ENCODE data around the gene MIF4GD. TPM values are rescaled to one million over a fixed set of nuclear protein-coding genes. Genes with fewer than 3 reads are reported as not detected.
A peak's percentile ranks its signal among the peaks of the same experiment; 100 is the strongest.
"Not testable (repeated sequence)": the region's sequence is repeated elsewhere in the genome, so short reads cannot be mapped to it uniquely, and the experiment has no call there.

The MIF4GD gene, protein sequence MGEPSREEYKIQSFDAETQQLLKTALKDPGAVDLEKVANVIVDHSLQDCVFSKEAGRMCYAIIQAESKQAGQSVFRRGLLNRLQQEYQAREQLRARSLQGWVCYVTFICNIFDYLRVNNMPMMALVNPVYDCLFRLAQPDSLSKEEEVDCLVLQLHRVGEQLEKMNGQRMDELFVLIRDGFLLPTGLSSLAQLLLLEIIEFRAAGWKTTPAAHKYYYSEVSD
- 10.5 TPM for polyA plus RNA-seq (2013, experiment 1 of 2; ENCODE audit: insufficient read length)
- polyA plus RNA-seq (2013, experiment 2 of 2; ENCODE audit: insufficient read length) = 10.8 TPM

DNA sequence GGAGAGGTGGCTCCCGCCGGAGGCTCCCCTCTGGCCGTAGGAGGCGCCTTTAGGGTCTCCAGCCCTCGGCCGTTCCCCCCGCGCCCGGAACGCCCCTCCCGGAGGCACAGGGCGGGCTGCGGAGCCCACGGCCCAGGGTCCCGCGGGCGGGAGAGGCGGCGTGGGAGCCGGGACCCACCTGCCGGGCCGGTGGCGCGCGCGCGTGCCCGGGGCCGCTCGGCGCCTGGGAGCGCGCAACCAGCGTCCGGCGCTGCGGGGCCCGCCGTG lies at the start of gene MIF4GD:
TSS of gene MIF4GD (minus strand) at position 266 of the 267 bp plus-strand sequence. CDS start 1,036 bp downstream, outside the sequence.
- no peak for DNase-seq

DNA sequence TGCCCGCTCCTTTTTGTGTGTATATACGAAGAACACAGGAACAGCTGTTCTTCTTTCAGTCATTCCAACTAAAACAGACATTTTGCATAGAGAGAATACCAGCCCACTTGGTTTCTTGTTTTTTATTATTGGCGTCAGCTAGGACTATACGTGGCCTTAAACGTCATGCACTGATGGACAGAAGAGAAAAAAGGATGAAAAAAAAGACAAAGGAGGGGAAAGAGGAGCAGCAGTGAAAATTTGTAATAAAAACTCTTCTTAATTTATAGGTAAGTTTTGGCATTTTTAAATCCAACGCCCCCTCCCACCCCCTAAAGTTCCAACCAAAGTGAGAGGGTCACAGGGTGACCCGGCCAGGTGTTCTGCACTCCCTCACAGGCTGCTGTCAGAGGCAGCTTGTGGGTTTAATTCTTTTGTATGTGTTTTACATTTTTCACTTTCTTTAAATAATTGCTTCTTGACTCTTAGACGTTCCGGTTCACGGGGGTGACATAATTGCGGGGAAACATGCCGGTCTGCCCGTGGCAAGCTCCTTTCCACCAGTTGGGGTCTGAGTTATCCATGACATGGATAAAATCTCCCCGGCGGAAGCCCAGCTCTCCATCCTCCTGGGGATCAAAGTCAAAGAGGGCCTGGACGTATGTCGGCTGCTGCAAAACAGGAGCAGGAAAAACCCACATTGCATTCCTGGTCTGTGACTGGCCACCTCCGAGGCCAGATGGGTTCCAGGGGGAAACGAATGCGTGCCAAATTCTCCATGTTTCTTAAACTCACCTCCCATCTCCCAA lies 49.1 kb upstream of the MIF4GD start:
- peak; percentile 36 for DNase-seq

DNA sequence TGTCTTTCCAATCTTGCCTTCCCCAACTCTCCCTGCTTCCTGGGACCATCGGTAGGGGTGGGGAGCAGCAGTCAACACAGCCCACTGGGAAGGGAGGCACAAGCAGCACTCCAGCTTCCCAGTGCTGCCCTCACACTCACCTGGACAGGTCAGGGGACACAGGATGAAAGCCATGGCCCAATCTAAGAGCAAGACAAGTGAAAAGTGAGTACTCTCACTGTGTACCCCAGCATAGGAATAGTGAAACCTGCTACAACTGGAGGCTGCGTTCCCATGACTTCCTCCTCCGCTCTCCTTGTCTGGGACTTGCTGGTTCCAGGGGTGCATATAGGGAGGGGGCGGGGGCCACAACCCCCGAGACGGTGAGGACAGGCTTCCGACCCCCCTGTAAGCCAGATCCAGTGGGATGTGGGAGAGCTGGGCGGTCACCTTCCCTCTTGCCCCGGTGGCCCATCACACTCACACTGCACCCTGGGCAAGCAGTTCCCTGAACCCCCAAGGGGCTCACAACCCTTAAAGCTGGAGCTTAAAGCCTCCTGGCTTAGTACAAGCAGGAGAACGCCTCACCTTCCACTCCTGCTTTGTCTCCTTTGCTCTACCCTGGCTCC lies 47.7 kb upstream of the MIF4GD start:
- DNase-seq = no peak

- no peak for DNase-seq
Observed at GRCh38 chr17:75318211-75318610, 47.2 kb upstream of the MIF4GD start.

DNA sequence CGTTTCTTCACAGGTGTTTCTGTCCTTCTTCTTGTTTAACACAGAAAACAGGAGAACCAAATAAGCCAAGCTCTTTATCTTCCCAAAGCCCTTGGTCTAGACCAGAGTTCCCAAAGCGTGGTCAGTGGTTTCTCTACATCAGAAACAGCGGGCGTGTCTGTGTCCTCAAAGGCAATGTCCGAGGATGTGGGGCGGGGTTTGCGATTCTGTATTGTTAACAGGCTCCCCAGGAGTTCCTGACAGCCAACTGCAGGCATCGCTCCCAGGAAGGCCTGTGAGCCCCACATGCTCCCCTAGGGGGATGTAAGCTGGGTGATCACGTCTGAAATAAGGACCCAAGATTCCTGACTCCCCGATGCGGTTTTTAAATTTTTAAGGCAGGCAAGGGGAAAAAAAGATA lies 46.6 kb upstream of the MIF4GD start:
- DNase-seq = no peak

GRCh38 chr17:75316253-75316652 lies 45.2 kb upstream of the MIF4GD start:
- DNase-seq = no peak

DNA sequence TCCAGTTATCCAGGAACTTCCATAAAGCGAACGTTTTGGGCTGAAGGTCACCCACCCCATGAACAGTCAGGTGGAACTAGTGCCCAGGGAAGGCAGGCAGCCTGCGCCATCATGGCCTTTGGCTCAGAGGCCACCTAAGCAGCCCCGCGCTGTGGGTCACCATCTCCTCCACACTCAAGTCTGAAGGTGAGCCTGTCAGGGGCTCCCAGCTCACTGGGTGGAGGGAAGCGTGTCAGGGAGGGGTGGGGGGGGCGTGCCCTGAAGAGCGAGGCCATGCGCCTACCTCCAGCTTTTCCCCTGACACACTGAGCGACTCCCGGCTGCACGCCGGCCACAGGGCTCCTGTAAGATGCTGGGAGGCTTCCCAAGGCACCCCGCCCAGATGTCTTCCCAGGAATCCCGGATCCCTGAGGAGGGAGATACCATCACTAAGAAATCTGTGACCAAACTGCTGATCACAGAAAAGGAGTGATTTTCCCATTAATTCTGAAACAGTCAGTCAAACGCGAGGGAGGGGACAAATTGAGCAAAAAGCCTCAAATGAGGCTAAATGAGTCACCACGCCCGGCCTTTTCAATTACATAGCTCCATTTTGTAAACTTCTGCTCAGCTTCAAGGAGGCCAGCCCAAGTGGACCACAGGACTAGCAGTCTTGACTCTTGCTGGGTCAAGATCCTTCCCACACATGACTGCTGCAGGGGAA lies 44.7 kb upstream of the MIF4GD start:
- no peak for DNase-seq

- DNase-seq = no peak
Observed at GRCh38 chr17:75313941-75314551, 43.0 kb upstream of the MIF4GD start.

GRCh38 chr17:75308732-75309629 lies 38.0 kb upstream of the MIF4GD start:
- DNase-seq = no peak

DNA sequence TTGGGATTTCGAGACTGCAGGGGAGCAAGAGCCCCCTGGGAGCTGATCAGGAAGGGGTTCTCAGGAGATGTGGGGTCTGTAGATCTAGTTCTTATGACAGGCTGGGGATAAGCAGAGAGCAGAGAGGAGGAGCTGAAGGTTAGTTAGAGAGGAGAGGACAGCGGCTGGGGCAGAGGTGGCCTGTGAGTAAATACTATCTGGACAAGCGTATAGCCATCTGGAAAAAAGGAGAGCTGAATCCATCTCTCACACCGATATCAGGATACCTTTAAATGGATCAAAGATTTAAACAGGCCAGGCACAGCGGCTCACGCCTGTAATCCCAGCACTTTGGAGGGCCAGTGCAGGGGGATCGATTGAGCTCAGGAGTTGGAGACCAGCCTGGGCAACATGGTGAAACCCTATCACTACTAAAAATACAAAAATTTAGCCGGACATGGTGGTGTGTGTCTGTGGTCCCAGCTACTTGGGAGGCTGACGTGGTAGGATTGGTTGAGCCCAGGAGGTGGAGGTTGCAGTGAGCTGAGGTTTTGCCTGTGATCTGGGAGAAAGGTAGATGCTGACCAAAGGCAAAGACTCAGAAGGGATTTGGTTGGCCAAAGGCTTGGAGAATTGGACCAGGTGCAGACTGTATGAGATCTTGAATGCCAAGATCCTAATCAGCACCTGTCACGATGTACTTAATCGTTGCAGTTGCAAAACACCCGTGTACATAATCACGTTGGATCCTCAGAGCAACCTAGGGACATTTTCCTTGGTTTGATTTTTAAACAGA lies 37.1 kb upstream of the MIF4GD start:
- DNase-seq = no peak

- no peak for DNase-seq
Observed at GRCh38 chr17:75301502-75302206, 30.6 kb upstream of the MIF4GD start.

- DNase-seq = no peak
Observed at GRCh38 chr17:75301049-75301448, 30.0 kb upstream of the MIF4GD start.

DNA sequence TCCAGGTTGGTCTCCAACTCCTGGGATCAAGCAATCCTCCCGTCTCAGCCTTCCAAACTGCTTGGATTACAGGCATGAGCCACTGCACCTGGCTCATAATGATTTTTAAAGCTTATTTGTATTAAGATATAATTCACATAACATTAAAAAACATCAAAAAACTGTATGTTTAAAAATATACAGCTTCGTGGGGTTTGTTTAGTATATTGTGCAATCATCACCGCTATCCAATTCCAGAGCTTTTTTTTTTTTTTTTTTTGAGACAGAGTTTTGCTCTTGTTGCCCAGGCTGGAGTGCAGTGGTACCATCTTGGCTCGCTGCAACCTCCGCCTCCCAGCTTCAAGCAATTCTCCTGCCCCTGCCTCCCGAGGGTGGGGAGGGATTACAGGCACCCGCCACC lies 29.2 kb upstream of the MIF4GD start:
- no peak for DNase-seq

DNA sequence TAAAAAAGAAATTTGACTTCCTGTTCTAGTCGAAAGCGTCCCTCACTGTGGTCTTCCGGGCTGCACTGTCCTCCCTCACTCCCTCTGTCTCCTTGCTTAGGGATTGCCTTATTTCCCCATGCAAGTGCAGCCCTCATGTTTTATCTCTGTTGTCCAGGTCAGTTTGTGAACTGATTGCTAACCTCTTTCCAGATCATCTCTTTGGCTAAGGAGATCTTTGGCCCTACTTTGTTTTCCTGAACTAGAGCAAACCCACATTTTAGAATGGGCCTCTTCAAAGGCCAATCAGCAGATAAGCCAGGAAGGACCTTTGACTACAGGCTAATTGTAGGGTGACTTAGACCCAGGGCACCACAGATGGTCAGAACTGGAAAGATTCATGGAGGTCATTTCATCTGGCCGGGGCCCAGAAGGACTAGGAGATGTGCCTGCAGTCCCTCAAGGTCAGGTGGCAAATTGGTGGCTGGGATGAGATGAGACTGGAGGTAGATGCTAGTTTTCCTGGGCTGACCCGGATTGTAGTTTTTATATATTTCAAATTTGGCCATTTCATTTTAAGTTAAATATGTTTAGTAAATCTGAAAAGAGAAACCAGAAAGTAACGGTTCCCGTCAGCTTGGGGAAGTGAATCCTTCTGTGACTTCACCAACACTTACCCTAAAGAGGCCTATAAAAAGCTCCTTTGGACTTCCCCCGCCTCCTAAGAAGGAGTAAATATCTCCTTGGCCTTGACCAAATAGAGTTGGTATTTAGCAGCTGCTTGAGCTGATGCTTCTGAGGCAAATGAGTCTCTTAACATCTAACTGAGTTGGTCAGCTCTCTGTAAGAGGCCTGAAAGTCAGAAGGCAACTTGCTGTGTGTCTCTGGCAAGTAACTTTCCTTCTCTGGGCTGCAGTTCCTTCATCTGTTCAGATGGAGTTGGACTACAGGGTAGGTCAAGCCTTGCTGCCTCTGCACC lies 24.4 kb upstream of the MIF4GD start:
- no peak for DNase-seq

DNA sequence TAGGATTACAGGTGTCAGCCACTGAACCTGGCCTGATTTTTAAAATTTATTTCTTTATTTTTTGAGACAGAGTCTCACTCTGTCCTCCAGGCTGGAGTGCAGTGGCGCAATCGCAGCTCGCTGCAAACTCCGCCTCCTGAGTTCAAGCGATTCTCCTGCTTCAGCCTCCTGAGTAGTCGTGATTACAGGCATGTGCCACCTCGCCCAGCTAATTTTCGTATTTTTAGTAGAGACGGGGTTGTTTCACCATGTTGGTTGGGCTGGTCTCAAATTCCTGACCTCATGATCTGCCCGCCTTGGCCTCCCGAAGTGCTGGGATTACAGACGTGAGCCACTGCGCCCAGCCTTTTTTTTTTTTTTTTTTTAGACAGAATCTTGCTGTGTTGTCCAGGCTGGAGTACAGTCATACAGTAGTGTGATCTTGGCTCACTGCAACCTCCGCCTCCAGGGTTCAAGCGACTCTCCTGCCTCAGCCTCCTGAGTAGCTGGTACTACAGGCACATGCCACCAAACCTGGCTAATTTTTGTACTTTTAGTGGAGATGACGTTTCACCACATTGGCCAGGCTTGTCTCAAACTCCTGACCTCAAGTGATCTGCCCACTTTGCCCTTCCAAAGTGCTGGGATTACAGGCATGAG lies 21.9 kb upstream of the MIF4GD start:
- DNase-seq = not testable (repeated sequence)

- peak; percentile 44 for DNase-seq
Observed at GRCh38 chr17:75289832-75290337, 18.9 kb upstream of the MIF4GD start.

- DNase-seq = peak; percentile 98
Observed at GRCh38 chr17:75289115-75289831, 18.2 kb upstream of the MIF4GD start, which contains the start of gene SLC25A19. Gene SLC25A19, minus strand, starts transcription at chr17:75289433. Its CDS starts 2,669 bp downstream, at chr17:75286764.

All from fibroblast of skin of scalp (primary cell).